K562 (cell line): ENCODE measurements around the gene RSPO1.

Experiments used
- CBX3 ChIP-seq, 2 experiments: IDR thresholded peaks; 1 replicate in 1 of 2; 2 replicates in 1 of 2; pipeline ENCODE4 v1.6.1; 2012; ENCODE audit warnings: inconsistent platforms in 2 of 2, low read length in 2 of 2, borderline replicate concordance in 1 of 2, control low read depth in 1 of 2
- CBX5 ChIP-seq: IDR thresholded peaks from 2 replicates; pipeline ENCODE4 v1.6.1; 2014; ENCODE audit warnings: low read depth, borderline replicate concordance
- HDAC2 ChIP-seq: fragments of 450-650 bp; IDR thresholded peaks from 2 replicates; pipeline ENCODE4 v1.6.1; 2016; ENCODE audit warnings: mild to moderate bottlenecking
- MAFG ChIP-seq: fragments of 450-650 bp; conservative IDR thresholded peaks from 2 replicates; pipeline ENCODE4 v1.6.1; 2016; ENCODE audit warnings: missing genetic modification characterization, missing compliant biosample characterization
- NCOR1 ChIP-seq: fragments of 450-650 bp; IDR thresholded peaks from 2 replicates; pipeline ENCODE4 v1.6.1; 2016; ENCODE audit warnings: mild to moderate bottlenecking, moderate library complexity
- RFX1 ChIP-seq: fragments of 450-650 bp; IDR thresholded peaks from 2 replicates; pipeline ENCODE4 v1.6.1; 2016; ENCODE audit warnings: mild to moderate bottlenecking, moderate library complexity
- ZFP36 ChIP-seq: fragments of 150-350 bp; IDR thresholded peaks from 2 replicates; pipeline ENCODE4 v1.6.1; 2018; ENCODE audit warnings: low read length, low read depth; ENCODE audit not compliant: partially characterized antibody
- ZNF316 ChIP-seq: fragments of 450-650 bp; IDR thresholded peaks from 2 replicates; pipeline ENCODE4 v1.6.1; 2016
- TF ChIP-seq, protein P1 (sequence below): sonication (generic); formaldehyde crosslinking; IDR thresholded peaks from 2 replicates; pipeline ENCODE4 v1.8.0; 2022; ENCODE audit warnings: missing genetic modification reagents, mild to moderate bottlenecking, moderate library complexity, borderline replicate concordance

DNA sequence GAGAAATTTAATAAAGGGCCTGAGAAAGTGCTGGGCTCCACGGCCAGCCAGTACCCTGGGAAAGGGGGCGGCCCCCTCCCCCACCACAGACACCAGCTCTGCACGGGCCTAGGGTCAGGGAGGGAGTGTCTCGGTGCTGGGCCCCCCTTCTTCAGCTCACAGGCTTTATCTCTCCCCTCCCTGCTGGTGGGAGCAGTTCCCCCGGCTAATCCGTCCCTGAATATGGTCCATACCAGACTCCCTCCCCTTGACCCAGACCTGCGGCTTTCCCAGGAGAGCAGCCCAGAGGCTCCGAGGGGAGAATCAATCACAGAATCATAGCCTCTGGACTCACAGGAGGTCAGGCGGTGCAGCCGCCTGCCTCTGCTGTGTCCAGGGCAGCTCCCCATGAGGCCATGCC lies 26.0 kb upstream of the RSPO1 start:
- TF ChIP-seq MAFG (no peak), ZNF316 (no peak), NCOR1 (no peak), CBX3 (IDR thresholded peaks at IDR 0.05; ENCODE audit: borderline replicate concordance in 1 of 2, low read length in 2 of 2) (no peak), ZFP36 (no peak), HDAC2 (no peak), CBX5 (no peak), RFX1 (no peak)
- TF ChIP-seq, protein P1, sequence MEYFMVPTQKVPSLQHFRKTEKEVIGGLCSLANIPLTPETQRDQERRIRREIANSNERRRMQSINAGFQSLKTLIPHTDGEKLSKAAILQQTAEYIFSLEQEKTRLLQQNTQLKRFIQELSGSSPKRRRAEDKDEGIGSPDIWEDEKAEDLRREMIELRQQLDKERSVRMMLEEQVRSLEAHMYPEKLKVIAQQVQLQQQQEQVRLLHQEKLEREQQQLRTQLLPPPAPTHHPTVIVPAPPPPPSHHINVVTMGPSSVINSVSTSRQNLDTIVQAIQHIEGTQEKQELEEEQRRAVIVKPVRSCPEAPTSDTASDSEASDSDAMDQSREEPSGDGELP (CRISPR knock-in tag): no peak
